HL-60/S4 treated with retinoic acid at 250 ng/mL for 4 days and 3 days (cell line): ENCODE data around the gene EFCAB8.

Source experiments
- in situ Hi-C: fragments of 300-500 bp; cut with MboI; formaldehyde crosslinking; loops from 2 replicates; pipeline ENCODE4 v1.7.0; 2022; ENCODE audit warnings: low sequenced_read_pairs

Gene EFCAB8, protein sequence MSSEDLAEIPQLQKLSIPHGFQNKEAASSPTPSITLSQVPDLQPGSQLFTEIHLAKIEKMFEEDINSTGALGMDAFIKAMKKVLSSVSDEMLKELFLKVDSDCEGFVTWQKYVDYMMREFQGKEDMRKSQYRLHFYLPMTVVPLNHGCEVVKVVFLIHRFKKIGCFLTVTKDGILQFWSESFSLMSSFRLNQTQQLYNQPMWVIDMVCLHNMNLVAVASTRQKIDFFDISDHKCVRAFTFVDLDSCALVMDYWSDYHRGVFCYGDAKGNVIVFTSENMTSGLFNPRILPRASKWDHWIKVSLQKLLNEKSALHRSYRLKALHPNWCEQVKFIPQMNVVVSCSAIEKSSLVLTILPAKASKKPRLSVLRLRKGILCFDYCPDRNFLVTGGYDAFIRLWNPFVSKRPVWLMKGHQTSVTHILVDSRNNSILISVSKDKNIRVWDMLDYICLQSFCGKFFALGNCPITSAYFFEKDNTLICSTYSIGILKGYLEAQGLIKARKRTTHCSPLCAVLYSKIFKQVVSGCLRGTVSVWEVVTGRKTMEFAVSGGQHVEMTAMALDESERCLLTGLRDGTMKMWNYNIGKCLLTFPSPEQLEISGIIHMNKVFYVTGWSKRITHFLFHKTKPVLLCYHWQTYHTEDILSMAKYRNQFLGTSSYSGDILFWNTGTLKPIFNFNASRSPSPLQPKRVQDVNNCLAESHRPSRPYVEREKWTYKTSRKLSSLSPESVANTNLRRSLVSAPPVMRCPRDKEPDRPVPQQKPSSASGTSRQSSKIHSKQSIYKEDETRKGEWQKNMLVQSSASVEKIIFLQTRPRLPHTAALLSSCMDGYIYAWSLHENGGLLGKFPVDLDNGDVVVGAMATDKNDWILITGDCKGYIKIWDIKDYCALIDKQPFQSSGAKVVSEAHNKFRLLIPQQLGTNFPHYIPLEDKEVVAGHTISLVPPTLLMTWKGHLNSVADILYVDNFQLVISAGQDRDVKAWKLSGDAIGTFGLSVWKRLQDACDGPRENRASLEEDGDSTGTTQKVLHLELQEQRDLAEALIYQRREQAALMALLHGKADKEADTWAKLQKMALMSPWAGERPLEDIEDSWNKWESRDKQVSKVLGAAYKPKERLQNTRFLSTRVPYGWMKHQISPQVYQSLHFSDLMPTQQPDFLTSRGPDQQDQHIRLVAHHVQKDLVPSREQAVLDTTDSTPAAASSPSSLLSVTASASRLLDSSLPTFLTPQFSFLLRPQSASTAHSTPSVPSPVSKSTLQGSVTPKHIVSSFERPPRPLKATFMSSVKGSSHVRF

DNA sequence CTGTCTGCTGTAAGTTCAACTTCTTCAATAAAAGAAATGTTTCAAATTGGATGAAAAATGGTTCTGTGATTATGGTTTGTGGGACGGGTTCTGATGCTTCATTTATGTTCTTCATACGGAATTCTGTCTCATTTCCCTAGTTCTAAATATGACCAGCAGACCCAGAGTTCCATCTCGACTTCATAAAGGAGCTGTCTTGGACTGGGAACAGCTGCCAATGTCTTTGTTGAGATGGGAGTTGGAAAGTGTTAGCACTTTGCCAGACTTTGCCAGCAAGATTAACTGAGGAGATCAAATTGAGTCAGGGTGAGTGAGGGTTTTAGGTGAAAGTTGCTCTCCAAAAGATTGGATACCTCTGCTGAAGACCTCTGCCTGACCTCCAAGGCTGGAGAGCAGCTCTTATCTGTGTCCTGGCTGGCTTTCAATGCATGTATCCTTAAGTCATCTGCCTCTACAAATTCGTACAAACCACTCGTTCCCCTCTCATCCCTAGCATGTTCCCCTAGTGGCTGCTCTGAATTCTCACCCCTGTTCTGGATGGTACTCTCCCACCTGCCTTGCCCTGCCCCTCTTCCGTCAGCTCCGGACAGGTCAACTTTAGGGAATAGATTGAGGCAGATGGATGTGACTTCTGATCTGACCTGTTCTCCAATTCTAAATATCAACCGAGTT, at the start of gene EFCAB8:
Gene EFCAB8, plus strand, starts transcription at position 223 of the 672 bp plus-strand sequence. CDS start 4,870 bp downstream, outside the sequence.
- in situ Hi-C loops = no loop called here

DNA sequence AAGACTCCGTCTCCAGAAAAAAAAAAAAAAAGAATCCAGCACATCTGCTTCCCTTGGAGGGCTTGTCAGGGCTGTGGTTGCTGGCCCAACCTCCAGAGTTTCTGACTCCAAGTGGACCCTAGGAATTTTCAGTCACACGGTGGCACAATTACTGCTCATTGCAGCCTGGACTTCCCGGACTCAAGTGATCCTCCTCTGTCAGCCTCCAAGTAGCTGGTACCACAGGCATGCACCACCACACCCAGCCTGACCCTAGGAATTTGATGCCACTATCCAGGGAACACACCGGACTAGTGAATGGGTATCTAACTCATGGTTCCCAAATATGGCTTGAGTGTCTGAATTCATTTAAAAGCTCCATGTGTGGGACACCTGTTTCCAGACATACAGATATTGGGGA, 48.8 kb upstream of the EFCAB8 start:
- in situ Hi-C loops = no loop called here

DNA sequence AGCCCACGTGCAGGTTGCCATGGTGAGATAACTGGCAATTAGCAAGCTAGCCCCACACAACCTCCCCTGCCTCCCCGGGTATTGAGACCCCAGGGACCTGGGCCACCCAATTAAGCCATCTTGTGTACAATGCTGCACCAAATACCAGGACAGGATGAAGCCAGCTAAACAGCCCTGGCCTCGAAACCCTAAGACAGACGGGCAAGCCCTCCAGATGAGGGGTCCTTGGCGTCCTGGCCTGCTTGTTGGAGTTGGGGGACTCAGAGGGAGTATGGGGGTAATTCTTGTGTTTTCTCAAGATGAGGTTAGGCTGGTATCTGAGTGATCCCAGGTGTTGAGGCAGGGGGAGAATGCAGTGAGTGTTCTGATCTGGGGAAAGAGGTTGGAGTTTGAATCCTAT, 47.8 kb upstream of the EFCAB8 start:
- in situ Hi-C loops = no loop called here

DNA sequence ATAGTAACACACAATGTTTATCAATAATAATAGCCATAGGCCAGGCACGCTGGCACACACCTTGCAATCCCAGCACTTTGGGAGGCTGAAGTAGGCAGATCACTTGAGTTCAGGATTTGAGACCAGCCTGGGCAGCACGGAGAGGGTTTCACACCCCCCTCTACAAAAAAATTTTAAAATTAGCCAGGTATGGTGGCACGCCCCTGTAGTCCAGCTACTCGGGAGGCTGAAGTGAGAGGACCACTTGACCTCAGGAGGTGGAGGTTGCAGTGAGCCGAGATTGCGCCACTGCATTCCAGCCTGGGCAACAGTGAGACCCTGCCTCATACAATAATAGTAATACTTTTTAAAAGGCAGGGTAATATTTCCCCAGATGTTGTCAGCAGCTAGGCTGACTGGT, 46.8 kb upstream of the EFCAB8 start:
- in situ Hi-C loops = no loop called here

DNA sequence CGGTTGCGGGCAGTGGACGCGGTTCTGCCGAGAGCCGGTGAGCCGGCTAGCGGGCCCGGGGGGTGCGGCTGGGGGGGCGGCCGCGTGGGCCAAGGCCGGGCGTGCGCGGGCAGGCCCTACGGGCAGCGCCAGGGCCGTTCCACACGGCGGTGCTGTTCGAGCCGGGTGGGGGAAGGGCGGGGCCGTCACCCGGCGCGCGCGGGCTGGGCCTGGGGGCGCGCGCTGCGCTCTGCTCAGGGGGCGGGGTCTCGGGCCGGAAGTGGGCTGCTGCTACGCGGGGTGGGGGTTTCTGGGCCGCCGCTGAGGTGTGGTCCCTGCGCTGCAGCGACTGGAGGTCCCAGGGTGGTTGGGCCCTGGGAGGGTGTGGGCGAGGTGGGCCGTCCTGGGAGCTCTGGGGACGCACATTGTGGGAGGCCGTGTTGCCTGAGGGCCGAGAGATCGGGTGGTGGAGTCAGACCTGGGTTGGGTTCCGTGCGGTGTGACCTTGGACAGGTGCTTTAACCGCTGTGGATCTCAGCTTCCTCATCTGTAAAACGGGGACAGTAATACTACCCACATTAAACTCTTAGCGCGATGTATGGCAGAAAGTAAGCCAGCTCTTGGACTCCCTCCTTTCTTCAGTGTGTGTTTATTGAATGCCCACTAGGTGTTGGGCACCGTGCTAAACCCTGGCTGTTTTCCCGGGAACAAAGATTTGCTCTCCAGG, 38.6 kb upstream of the EFCAB8 start:
- in situ Hi-C loops = no loop called here

DNA sequence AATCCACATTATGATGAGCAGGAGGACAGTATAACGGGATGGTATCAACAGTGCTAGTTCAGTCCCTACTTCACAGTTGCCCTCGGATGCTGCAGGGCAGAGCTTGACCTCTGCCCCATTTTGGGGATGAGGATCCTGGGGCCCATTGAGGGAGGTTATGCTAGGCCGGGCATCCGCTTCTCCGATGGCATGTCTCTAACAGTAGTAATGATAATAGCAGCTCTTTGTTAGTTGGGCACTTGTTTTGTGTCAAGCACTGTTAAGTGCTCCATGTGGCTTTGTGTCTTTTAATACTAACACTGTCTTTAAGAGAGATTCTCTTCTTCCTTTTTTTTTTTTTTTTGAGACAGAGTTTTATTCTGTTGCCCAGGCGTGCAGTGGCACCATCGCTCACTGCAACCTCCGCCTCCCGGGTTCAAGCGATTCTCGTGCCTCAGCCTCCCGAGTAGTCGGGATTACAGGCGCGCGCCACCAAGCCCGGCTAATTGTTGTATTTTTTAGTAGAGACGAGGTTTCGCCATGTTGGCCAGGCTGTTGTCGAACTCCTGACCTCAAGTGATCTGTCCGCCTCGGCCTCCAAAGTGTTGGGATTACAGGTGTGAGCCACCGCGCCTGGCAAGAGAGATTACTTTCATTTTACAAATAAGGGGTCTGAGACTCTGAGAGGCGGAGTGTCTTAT, 37.9 kb upstream of the EFCAB8 start:
- in situ Hi-C loops = no loop called here

DNA sequence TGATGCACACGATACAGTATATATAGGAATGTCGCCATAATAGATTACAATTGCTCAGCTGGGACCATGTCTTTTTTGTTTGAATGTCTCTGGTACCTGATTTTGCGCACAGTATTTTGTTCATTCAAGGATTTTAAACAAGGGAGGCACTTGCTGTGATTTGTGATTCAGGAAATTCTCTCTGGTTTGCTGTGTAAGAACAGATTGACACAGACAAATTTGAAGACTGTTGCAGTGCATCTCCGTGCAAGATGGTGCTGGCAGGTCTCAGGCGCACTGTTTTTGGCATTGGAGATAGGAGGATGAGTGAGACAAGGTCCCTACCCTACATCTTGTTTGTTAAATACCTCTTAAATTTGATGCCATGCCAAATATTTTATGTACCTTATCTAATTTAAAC, 36.5 kb upstream of the EFCAB8 start:
- in situ Hi-C loops = no loop called here

DNA sequence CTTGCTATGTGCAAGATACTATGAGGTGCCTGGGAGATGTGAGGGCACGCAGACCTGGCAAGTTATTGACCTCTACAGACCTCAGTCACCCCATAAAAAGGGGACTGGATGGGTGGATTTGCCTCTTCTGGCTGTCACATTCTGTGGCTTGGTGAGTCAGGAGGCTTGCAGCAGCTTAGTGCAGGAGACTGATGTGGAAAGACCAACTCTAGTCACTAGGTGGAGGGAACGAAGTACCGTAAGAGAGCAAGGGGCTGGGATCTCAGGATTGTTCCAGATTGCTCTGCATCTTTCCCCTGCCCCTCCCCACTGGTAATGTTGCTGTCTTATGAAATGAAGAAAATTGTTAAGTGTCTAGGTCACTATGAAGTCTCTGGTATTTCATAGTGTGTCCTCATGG, 35.6 kb upstream of the EFCAB8 start:
- in situ Hi-C loops = no loop called here

DNA sequence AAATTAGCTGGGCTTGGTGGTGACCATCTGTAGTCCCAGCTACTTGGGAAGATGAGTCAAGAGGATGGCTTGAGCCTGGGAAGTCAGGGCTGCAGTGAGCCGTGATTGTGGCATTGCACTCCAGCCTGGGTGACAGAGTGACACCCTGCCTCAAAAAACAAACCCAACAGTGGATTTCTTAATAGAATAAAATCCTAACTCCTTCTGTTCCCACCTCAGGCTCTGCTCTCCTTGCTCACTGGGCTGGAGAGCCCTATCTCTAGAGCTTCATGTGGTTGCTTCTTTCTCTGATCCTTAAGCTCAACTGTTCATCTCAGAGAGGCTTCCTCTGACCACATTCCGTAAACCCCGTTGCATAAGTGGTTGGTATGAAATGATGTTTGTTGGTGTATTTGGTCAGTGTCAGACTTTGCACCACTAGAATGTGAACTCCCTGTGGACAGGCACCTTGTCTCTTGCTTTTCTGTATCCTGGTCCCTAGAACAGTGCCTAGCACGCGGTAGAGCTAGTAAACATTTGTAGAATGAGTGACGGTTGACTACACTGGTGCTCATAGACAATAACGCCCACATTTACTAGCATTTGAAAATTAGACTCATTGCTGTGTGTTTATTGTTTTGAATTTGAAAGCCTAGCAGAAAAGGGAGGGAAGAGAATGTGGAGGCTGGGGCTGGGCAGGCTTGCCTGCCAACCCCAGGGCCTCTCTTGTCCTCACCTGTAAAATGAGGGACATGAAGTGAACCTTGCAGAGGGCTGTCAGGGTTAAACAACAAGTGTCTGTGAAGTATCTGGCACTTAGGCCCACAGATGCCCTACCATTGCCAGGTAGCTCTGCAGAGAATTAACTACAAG, 34.8 kb upstream of the EFCAB8 start:
- in situ Hi-C loops = no loop called here

DNA sequence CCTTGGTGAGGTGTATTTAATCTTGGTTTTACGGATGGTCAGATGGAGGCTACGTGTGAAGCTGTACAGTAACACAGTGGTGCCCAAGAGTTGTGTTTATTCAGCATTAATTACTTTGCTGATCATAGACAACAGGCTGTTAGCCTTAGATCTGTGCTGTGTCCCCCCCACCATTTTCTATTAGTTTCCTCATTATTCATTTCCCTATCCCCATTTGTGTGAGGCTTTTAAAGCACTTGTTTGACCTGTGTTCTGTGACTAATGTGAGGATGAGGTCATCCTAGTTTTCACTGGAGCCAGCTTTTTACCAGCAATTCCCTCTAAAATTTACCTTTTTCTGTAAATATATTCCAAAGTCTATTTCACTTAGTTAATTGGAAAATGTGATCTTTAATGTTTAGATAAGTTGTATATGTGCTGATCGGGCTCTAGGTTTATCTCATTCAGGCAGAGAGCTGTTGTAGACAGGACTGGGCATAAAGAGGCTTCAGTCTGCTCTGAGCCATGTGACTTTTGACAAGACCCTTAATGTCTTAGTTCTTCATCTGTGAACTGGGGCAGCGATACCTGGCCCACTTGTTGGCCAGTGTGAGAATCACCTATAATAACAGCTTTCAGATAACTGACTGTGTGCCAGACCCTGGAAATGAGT, 30.6 kb upstream of the EFCAB8 start:
- in situ Hi-C loops = no loop called here

DNA sequence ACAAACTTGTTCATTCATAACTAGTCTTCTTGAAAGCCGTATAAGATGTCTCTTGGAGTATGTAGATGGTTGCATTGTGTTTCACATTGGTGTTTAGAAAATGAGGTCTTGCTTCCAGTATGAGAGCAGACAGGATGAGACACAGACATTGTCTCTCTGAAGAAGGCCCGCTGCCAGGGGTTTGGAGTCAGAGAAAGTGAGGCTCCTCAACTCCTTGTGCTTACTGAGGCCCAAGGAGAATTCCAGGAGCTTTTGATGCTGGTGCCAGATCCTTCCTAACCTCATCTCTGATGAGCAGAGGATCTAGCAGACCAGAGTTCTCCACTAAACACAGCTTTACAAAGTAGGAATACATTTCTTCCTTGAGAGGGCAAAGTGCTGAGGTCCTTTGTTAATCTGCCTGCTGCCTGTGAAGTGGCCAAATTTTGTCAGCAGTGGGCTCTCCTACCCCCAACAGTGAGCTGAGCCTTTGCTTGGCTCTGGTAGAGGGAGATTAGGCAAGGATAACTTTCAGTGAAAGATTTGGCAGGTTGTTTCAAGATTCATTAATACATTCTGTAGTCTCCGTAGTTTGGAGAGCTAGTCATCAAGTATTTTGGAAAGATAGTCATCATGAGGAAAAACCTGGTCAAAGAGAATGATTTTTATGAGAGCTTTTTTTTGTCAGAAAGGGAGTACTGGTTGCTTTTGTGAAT, 29.3 kb upstream of the EFCAB8 start:
- in situ Hi-C loops = no loop called here

DNA sequence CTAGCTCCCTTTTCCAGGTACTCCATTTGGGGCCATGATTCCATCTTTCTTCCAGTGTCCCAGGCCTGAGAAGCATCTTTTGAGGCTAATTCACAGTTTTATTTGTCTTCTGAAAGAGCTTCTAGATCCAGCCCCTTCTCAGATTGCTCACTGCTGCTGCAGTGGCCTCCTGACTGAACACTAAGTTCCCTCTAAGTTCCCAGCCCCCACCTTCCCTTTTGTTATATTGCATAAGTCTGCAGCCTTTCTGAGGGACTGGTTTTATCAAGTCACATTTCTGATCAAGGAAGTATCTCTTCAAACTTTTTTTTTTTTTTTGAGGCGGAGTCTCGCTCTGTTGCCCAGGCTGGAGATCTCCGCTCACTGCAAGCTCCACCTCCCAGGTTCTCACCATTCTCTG, 28.3 kb upstream of the EFCAB8 start:
- in situ Hi-C loops = no loop called here

DNA sequence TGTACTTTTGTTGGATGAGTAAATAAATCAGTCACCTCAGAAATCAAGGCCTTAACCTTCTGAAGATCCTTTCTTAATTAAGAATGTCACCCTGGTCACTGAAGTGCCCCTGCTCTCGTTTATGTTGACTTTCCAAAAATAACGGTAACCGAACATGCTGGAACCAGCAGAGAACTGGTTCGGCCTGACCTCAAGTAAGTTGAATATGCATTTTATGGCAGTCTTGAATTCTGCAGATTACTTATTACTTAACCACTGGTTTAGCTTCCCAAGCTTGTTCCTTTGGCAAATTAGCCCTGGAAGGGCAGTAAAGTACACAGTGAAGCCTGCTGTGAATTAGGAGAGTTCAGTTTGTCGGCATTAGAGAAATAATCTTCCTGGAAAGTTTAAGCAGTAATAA, 26.7 kb upstream of the EFCAB8 start:
- in situ Hi-C loops = no loop called here

DNA sequence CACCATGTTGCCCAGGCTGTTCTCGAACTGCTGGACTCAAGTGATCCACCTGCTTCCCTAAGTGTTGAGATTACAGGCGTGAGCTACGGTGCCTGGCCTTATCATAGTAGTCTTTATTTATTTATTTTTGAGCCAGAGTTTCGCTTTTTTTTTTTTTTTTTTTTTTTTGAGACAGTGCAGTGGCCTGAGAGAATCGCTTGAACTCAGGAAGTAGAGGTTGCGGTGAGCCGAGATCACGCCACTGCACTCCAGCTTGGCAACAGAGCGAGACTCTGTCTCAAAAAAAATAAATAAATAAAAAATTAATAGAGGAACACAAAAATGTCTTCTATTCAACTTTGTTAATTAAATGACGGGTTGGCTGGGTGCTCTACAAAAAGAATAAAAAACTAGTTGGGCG, 26.1 kb upstream of the EFCAB8 start:
- in situ Hi-C loops = no loop called here

DNA sequence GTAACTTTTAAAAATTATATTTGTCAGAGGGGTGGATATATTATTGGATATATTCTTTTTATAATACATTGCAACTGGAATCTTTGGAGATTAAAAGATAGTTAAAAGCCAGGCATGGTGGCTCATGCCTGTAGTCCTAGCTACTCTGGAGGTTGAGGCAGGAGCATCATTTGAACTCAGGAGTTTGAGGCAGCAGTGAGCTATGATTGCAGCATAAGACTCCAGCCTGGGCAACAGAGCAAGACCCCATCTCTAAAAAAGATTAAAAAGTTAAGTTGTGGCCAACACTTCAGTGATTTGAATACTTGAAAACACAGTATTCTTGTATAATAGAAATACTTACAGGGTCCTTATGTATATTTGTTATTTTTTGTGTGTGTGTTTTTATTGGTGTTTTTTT, 23.8 kb upstream of the EFCAB8 start:
- in situ Hi-C loops = no loop called here

DNA sequence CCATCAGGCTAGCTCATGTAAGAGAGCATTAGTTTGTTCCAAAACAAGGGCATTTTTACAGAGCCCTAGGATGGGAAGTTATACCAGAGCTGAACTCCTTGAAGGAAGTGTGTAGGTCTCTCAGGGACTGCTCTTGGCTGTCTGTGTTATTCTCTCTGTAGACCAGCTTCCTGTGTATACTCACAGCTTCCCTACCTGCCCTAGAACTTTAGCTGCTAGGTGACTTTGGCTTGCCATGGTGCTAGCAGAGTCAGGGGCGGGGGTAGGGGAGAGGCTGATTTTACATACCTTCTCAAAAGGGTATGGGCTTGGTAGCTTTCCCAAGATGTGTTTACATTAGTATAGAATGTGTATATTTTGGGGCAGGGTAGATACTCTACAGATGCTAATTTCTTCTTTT, 21.6 kb upstream of the EFCAB8 start:
- in situ Hi-C loops = no loop called here

DNA sequence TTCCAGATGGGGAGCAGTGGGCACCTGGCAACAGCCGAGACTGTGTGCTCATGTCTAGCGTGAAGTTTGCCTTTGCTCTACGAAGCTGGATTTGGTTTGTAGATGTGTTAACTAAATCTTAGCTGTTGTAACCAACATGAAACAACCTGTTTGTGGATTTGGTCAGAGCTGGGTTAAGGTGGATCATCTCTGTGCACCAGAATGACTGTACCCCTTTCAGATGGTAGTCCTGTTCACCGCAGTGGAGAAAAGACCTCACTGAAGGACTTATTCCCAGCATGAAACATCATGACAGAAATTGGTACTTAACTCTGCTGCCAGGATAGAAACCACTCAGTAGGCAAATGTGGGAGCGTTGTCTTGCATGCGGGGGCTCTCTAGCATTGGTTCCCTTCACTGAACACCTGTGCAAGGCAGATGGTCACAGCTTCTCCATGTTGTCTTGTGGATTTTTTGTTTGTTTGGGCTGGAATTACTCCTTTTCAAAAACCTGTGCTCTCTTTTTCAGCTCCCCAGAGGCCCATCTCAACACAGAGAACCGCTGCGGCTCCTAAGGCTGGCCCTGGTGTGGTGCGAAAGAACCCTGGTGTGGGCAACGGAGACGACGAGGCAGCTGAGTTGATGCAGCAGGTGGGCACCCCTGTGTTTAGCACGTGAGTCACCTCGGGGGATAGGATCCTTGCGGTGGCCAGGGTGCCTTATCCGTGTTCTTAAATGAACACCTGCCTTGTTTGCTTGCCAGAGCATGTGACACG, 19.3 kb upstream of the EFCAB8 start:
- in situ Hi-C loops = no loop called here
